Progenitor cell of endocrine pancreas (in vitro differentiated cells): Measurements from ENCODE around the gene GARIN5A. TPM values are rescaled to one million over a fixed set of nuclear protein-coding genes. Genes with fewer than 3 reads are reported as not detected.

Experiments
- DNase-seq: peaks from one replicate; pipeline ENCODE4 v3.0.0; 2021; ENCODE audit warnings: low spot score; ENCODE audit not compliant: unreplicated experiment
- H3K27ac Mint-ChIP-seq: 2 replicates; pipeline ENCODE4 v1.8.0; 2021; ENCODE audit warnings: mild to moderate bottlenecking, moderate library complexity, mixed read lengths
- H3K27me3 Mint-ChIP-seq: 2 replicates; pipeline ENCODE4 v1.8.0; 2021; ENCODE audit warnings: mixed read lengths
- H3K36me3 Mint-ChIP-seq: 2 replicates; pipeline ENCODE4 v1.8.0; 2022; ENCODE audit warnings: mixed read lengths; ENCODE audit not compliant: insufficient read depth
- H3K4me1 Mint-ChIP-seq: 2 replicates; pipeline ENCODE4 v1.8.0; 2021; ENCODE audit warnings: low read depth, mixed read lengths
- H3K4me3 Mint-ChIP-seq: 2 replicates; pipeline ENCODE4 v1.8.0; 2021; ENCODE audit warnings: low read depth, mild to moderate bottlenecking, moderate library complexity, mixed read lengths
- H3K9me3 Mint-ChIP-seq: 2 replicates; pipeline ENCODE4 v1.8.0; 2021; ENCODE audit warnings: low read depth, mixed read lengths
- total RNA-seq: library from RNA; stranded (reverse); gene quantifications from 2 replicates; pipeline ENCODE4 v1.2.1, GENCODE V29; 2021
- TF ChIP-seq, protein P1 (sequence below): fragments of 200-600 bp; sonication (generic); IDR thresholded peaks from one replicate; pipeline ENCODE4 v1.5.0; 2021; ENCODE audit warnings: antibody characterized with exemption, mild to moderate bottlenecking; ENCODE audit not compliant: unreplicated experiment

The GARIN5A gene
- total RNA-seq, 1 donor from 2014 or later: 11.6 TPM

DNA sequence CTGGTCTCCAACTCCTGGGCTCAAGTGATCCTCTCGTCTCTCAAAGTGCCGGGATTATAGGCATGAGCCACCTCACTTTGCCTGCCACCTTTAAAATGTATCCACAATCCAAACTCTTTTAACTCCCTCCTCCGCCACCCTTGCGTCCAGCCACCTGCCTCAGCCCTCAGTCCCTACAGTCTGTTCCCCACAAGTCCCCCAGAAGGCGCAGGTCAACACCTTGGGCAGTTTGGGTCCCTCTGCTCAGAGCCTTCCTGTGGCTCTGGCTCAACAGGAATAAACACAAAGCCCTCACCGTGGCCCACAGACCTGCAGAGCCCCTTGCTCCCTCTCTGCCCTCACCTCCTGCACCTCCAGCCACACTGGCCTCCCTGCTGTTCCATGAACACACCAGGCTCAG lies 7.8 kb downstream of the GARIN5A start:
- peaks cover 4% of the 10 kb centered on the region for H3K4me1 Mint-ChIP-seq
- H3K4me3 Mint-ChIP-seq: no peak overlapping the region
- no peaks in the 10 kb centered on the region for H3K27me3 Mint-ChIP-seq
- TF ChIP-seq, protein P1, sequence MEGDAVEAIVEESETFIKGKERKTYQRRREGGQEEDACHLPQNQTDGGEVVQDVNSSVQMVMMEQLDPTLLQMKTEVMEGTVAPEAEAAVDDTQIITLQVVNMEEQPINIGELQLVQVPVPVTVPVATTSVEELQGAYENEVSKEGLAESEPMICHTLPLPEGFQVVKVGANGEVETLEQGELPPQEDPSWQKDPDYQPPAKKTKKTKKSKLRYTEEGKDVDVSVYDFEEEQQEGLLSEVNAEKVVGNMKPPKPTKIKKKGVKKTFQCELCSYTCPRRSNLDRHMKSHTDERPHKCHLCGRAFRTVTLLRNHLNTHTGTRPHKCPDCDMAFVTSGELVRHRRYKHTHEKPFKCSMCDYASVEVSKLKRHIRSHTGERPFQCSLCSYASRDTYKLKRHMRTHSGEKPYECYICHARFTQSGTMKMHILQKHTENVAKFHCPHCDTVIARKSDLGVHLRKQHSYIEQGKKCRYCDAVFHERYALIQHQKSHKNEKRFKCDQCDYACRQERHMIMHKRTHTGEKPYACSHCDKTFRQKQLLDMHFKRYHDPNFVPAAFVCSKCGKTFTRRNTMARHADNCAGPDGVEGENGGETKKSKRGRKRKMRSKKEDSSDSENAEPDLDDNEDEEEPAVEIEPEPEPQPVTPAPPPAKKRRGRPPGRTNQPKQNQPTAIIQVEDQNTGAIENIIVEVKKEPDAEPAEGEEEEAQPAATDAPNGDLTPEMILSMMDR: no peak
- H3K27ac Mint-ChIP-seq: no peak overlapping the region
- no peaks in the 10 kb centered on the region for H3K9me3 Mint-ChIP-seq
- no peaks in the 10 kb centered on the region for H3K36me3 Mint-ChIP-seq
- DNase-seq: no peak

DNA sequence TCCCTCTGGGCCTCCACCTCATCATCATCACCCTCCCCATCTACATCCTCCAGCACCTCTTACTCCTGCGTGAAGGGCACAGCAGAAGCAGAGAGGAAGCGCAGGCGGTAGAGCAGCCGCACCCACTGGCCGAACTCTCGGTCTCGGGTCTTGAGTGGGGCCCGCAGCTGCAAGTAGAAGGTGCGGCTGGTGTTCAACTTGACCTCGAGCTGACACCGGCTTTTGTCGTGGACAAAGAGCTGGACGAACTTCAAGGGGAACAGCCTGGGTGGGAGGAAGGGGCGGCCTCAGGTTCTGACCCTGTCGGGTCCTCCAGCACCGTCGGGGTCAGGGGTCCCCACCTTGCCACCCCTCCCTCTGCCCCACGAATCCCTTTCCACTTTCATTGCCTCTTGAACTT lies 9.1 kb downstream of the GARIN5A start:
- H3K27me3 Mint-ChIP-seq: no peaks in the 10 kb centered on the region
- TF ChIP-seq, protein P1: no peak
- DNase-seq: no peak
- H3K27ac Mint-ChIP-seq: no peak overlapping the region
- no peaks in the 10 kb centered on the region for H3K9me3 Mint-ChIP-seq
- no peaks in the 10 kb centered on the region for H3K36me3 Mint-ChIP-seq
- H3K4me3 Mint-ChIP-seq: no peak overlapping the region
- H3K4me1 Mint-ChIP-seq: peaks cover 4% of the 10 kb centered on the region

DNA sequence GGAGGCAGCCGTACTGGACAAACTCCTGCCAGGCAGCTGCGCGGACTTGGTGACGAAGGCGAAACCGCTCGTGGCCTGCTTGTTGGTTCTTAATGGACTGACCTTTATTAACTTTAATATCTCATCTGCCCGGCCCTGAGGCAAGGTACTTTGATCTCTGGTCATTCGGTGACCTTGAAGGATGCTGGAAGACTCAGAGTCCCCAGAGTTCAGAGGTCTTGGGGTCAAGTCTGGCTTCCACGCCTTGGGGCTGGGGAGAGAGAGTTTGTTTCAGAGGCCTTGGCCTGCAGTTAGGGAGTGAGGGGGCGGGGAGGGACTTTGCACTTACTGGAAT lies 10.0 kb downstream of the GARIN5A start:
- H3K27me3 Mint-ChIP-seq: no peaks in the 10 kb centered on the region

DNA sequence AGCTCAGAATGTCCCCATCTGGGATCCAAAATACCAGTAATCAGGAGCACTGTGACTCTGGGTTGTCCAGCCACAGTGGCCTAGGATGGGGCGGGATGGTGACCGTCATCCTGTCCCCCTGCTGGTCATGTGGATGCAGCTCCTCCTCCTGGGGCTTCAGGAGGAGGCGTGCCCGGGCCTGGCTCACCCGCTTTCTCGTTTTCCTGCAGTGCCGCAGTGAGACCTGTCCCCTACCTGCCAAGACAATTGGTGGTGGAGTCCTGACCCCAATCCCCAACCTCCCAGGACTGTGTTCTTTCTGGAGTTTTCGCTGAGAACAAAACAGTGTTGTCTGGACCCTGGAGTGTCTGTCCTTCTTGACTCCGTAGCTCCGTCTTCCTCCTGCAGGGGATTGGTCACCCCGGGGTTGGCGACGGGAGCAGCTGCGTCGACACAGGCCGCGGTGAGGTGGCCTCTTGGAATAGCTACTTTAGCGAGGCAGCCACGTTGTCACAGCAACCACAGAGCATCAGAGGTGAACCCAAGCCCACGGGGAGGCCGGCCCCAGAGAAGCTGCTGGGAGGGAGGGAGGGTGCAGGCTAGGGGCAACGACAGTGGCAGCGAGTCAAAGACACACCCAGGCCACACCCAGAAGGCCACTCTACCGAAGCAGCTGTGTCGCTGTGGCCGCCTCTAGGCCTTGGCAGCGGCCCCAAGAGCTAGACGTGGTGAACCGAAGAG lies 10.5 kb downstream of the GARIN5A start:
- TF ChIP-seq, protein P1: peak; percentile 63
- no peak overlapping the region for H3K27ac Mint-ChIP-seq
- H3K9me3 Mint-ChIP-seq: no peaks in the 10 kb centered on the region
- peak; percentile 22 for DNase-seq
- H3K4me1 Mint-ChIP-seq: peaks cover 4% of the 10 kb centered on the region
- no peaks in the 10 kb centered on the region for H3K36me3 Mint-ChIP-seq
- no peaks in the 10 kb centered on the region for H3K27me3 Mint-ChIP-seq
- no peak overlapping the region for H3K4me3 Mint-ChIP-seq

More for the DNA sequence above, 10.0 kb downstream of the GARIN5A start:
- H3K36me3 Mint-ChIP-seq: no peaks in the 10 kb centered on the region
- H3K9me3 Mint-ChIP-seq: no peaks in the 10 kb centered on the region
- no peak for DNase-seq
- no peak overlapping the region for H3K27ac Mint-ChIP-seq
- TF ChIP-seq, protein P1: no peak
- H3K4me3 Mint-ChIP-seq: no peak overlapping the region
- peaks cover 4% of the 10 kb centered on the region for H3K4me1 Mint-ChIP-seq

DNA sequence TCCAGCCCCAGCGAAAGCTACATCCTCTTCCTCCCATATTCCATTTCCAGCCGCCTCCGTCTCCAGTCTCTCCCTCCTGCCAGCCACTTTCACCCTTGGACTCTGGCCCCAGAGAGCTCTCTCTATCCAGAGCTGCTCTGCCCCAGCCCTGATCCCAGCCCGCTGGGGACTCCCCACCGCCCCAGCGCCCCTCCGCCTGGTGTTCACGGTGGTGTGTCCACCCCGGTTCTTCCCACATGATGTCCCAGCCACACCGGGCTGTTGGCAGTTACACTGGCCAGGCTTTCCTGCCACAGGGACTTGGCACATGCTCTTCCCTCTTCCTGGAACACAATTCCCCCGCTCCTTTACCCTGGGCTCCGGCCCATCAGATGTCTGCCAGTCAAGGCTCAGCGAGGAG lies 11.6 kb downstream of the GARIN5A start:
- no peak for DNase-seq
- H3K36me3 Mint-ChIP-seq: no peaks in the 10 kb centered on the region
- H3K4me3 Mint-ChIP-seq: no peak overlapping the region
- TF ChIP-seq, protein P1: no peak
- no peaks in the 10 kb centered on the region for H3K9me3 Mint-ChIP-seq
- peak overlapping the region; percentile 52 for H3K27ac Mint-ChIP-seq
- H3K27me3 Mint-ChIP-seq: no peaks in the 10 kb centered on the region
- H3K4me1 Mint-ChIP-seq: peaks cover 4% of the 10 kb centered on the region
